Measurements from ENCODE around the gene GAS2L1. TPM values are rescaled to one million over a fixed set of nuclear protein-coding genes. Genes with fewer than 3 reads are reported as not detected.

Gene GAS2L1
- total RNA-seq, 1 experiment from 2014 or later, result 10.9 TPM

GRCh38 chr22:29275167-29275566 is 31.3 kb upstream of the GAS2L1 start:
- DNase-seq (ENCODE audit: low read depth), result no peak

GRCh38 chr22:29275819-29276565 is 30.5 kb upstream of the GAS2L1 start:
- no peak for DNase-seq (ENCODE audit: low read depth)

DNA sequence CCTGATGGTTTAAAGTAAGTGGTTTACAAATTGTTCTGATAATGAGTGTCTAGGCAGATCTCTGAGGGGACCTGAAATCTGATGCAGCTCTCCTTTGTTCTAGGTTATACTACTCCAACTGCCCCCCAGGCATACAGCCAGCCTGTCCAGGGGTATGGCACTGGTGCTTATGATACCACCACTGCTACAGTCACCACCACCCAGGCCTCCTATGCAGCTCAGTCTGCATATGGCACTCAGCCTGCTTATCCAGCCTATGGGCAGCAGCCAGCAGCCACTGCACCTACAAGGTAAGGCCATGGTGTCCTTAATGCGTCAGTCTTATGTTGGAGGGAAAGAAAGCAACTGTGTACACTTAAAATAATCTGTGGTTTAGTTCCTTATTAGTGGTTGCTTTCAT is 28.5 kb upstream of the GAS2L1 start:
- no peak for DNase-seq (ENCODE audit: low read depth)

GRCh38 chr22:29284196-29284595 is 22.3 kb upstream of the GAS2L1 start:
- no peak for DNase-seq (ENCODE audit: low read depth)

DNA sequence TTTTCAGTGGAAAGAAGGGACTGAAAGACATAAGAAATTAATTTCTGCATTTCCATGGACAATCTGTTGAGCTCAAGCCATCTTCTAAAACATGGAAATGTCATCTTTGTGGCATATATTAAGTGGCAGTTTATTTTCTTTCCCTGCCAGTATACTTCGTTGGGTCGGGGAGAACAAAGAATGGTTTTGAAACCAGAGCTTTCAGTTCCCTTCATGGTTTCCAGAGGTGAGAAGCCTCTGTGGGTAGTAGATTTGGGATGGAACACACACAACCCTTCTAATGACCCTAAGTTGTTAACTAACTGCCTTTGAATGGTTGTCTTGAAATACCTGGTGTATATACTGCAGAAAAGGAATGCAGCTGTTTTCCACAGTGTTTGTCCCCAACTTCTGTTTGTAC is 17.6 kb upstream of the GAS2L1 start:
- DNase-seq (ENCODE audit: low read depth), result no peak

GRCh38 chr22:29290061-29290460 is 16.4 kb upstream of the GAS2L1 start:
- DNase-seq (ENCODE audit: low read depth), result no peak

- DNase-seq (ENCODE audit: low read depth), result no peak
These were observed 15.2 kb upstream of the GAS2L1 start for GRCh38 chr22:29291215-29291614.

GRCh38 chr22:29292379-29292778 is 14.1 kb upstream of the GAS2L1 start:
- DNase-seq (ENCODE audit: low read depth), result no peak

GRCh38 chr22:29298641-29299040 is 7.8 kb upstream of the GAS2L1 start:
- no peak for DNase-seq (ENCODE audit: low read depth)

- no peak for DNase-seq (ENCODE audit: low read depth)
These were observed 7.1 kb upstream of the GAS2L1 start for GRCh38 chr22:29299136-29299900.

DNA sequence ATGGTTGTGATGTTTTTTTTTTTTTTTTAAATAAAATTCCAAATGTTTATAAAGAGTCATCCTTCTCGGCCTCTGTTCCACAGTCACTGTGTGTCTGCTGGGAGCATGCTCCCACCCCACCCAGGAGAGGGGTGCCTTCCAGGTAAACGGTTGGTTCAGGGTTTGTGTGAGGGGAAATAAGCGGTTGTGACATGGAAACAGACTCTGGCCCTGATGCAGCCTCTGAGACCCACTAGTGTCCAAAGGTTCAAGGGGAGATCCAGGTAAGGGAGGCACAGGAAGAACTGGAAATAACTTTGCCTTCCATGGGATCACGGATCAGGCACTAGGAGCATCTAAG is 6.0 kb upstream of the GAS2L1 start:
- no peak for DNase-seq (ENCODE audit: low read depth)

DNA sequence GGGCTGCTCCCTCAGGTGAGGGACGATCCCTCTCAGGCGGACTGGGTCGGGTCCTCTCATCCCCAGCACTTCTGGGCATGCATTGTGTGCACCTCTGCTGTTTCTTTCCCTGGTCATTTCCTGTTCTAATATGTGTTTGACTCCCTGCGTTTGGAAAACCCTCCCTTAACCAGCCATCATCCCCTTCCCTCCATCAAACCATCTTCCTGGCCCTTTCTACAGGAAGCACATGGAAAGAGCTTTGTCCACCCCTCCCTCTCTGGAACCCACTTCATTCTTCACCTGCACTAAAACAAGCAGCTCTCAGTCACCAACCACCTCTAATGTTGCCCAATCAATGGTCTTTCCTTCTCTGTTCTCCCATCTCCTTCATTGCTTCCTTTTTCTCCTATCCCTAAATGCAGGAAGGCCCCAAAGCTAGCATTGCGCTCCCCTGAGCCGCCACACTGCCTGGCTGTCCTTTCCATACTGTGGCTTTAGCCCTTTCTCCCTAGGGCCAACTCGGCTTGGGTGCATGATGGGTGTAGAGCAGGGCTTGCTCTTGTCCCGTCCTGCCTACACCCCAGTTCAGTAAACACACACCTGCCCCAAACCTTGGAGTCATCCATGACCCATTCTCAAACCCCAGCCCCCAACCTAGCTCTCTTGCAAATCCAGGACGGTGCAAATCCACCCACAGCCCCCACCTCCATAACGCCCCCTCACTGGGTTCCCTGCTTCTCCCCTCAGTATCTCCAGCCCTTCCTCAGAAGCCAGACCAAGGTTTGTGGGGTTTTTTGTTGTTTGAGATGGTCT is 5.4 kb upstream of the GAS2L1 start:
- DNase-seq (ENCODE audit: low read depth), result no peak

DNA sequence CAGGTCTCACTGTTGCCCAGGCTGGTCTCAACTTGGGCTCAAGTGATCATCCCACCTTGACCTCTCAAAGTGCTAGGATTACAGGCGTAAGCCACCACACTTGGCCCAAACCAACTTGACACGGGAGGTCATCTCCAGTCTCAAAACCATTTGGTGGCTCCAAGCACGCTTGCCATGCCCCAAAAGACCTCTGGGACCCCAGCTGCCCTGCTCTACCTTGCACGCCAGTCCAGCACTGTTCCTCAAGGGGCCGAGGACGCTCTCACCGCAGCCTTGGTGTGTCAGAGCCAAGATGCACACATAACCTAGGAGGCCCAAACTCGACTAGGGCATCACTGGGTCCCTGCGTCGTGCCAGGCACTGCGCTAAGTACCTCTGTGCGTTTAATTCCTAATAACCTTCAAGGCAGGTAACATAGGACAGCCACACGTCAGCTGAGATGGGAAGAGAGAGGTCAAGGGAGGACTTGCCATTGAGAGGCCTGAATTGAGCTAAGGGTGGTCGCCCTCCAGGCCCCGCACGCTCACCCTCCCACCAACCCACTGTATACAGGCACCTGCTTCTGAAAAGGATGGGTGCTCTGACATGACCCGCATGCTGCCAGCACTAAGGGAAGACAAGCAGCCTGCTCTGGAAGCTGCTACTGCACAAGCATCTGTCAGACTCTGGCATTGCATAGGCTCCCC is 4.6 kb upstream of the GAS2L1 start:
- DNase-seq (ENCODE audit: low read depth), result no peak

GRCh38 chr22:29302402-29302680 is 4.1 kb upstream of the GAS2L1 start:
- no peak for DNase-seq (ENCODE audit: low read depth)

DNA sequence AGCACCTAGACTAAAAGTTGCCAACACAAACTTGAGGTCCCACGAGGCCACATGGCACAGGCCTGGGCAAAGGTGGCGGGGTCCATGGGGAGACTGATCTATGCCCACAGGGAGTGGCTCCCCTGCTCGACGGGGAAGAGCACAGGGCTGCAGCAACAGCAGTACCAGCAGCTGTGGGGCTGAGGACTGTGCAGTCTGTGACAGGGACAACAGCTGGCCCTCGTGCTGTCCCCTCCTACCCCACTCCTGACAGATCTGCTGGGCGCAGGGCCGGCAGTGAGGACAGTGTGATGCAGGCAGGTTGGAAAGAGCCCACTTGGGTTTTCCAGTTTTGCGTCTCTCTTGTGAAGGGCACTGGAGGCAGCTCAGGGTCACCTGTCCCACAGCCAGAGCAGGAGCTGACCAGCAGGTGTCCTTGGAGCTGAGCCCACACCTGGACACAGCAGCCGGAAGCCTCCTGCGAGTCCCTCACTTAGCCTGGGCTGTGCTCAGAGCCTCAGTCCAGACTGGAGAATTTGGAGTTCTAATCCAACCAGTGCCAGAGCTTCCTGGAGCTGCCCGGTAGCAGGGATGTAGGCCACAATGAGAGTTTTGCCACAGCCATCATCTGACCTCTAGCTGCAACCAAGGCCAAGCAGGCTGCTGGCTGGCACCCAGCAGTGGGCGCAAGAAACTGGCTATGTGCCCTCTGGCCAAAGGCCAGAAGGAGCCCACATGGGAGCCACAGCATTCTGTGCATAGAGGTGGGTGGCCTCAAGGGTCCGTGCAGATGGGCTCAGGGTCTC is 3.6 kb upstream of the GAS2L1 start:
- no peak for DNase-seq (ENCODE audit: low read depth)

- DNase-seq (ENCODE audit: low read depth), result no peak
These were observed 645 bp upstream of the GAS2L1 start for GRCh38 chr22:29305836-29306174.

- DNase-seq (ENCODE audit: low read depth), result peak; percentile 79
These were observed 565 bp downstream of the GAS2L1 start for GRCh38 chr22:29306835-29307595.

- no peak for DNase-seq (ENCODE audit: low read depth)
These were observed 1.2 kb downstream of the GAS2L1 start for GRCh38 chr22:29307596-29308147.

DNA sequence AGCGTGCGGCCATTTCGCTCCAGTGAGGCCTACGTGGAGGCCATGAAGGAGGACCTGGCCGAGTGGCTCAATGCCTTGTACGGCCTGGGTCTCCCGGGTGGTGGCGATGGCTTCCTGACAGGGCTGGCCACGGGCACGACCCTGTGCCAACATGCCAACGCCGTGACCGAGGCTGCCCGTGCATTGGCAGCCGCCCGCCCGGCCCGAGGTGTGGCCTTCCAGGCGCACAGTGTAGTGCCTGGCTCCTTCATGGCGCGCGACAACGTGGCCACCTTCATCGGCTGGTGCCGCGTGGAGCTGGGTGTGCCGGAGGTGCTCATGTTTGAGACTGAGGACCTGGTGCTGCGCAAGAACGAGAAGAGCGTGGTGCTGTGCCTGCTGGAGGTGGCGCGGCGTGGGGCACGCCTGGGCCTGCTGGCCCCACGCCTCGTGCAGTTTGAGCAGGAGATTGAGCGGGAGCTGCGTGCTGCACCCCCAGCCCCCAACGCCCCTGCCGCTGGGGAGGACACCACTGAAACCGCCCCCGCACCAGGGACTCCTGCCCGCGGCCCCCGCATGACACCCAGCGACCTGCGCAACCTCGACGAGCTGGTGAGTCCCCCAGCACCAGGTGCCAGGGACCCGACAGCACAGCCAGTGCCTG is 1.8 kb downstream of the GAS2L1 start:
- DNase-seq (ENCODE audit: low read depth), result no peak

DNA sequence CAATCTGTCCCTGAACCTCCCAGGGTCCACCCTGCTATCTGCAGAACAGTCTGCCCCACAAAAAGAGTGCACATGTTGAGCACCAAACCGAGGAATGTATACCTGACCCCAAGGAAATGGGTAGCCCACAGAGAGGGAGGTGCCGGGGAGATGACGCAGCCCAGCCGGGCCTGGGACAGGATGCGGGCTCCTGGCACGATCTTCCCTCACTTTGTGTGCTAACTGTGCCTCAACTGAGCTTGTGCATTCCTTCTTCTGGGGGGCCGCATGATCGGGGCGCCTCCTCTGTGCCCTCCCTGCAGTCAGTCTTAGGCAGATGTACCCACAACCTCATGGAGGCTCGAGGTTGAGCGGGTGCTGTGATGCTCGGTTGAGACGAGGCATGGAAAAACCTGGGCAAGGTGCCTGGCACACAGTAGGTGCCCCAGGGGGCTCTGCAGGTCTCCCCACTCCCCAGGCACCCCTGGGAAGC is 2.4 kb downstream of the GAS2L1 start:
- DNase-seq (ENCODE audit: low read depth), result peak; percentile 61

All from RPMI7951 (cell line).